ENCODE data around the gene HMGB2. TPM values are rescaled to one million over a fixed set of nuclear protein-coding genes. Genes with fewer than 3 reads are reported as not detected.

Gene HMGB2
- total and polyA plus RNA-seq, 8 donors = 4.0 to 29.0 (median 10.6) TPM

Other genes with a start within 250 kb of the HMGB2 start
- gene GALNT7, start 165.5 kb downstream of the HMGB2 start, total RNA-seq = 10 to 100 TPM; 19.5 to 31.2 (median 26.3) TPM
- 10 to 100 TPM in 1 of 2 donors, 1 to 10 TPM in 1; 5.7 to 11.6 TPM for gene GALNT7, start 165.5 kb downstream of the HMGB2 start, polyA plus RNA-seq
- 1 to 10 TPM; 2.8 to 7.5 (median 4.0) TPM for gene SAP30, start 36.6 kb upstream of the HMGB2 start, total RNA-seq
- 1 to 10 TPM; 2.3 to 4.6 TPM for gene SAP30, start 36.6 kb upstream of the HMGB2 start, polyA plus RNA-seq
- under 1 TPM in 4 of 6 donors, not detected in 2; 0.06 to 0.43 (median 0.35) TPM for gene SCRG1, start 64.8 kb upstream of the HMGB2 start, total RNA-seq
- under 1 TPM; 0.14 to 0.38 TPM for gene SCRG1, start 64.8 kb upstream of the HMGB2 start, polyA plus RNA-seq
- 10 to 100 TPM in 1 of 6 donors, 1 to 10 TPM in 5; 1.7 to 11.4 (median 2.7) TPM for gene HAND2, start 195.9 kb upstream of the HMGB2 start, total RNA-seq
- 1 to 10 TPM; 3.8 to 5.0 TPM for gene HAND2, start 195.9 kb upstream of the HMGB2 start, polyA plus RNA-seq